ENCODE data around the gene MACF1.

The MACF1 gene

DNA sequence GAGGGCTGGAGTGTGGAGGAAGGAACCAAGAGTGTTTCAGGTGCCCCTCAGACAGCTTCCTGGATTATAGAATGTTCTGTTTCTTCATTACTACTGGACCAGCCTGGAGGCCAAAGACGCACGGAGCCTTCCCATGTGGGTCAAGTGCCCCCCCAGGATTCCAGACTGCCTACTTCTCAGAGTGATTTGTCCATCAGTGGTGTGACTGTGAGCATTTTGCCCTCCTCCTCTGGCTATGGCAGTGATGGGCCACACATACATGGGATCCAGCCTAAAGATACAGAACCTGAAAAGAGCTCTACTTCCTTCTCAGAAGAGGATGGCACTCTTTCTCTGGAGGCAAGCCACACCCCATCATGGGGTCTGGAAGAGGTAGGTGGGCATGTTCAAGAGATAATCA, 64.9 kb downstream of the MACF1 start:
- peak overlapping the region; percentile 31 for H3K4me3 ChIP-seq (ENCODE audit: low read depth, low read length)
- POLR2A ChIA-PET = no interaction called here
- CTCF ChIA-PET = interaction anchor here (1.0 to 15.2 kb wide), 8 partner anchors 9 to 171 kb away, joined by 3 to 170 read pairs (median 8); partner anchors contain the start of gene MACF1
- TF ChIP-seq, protein P1, sequence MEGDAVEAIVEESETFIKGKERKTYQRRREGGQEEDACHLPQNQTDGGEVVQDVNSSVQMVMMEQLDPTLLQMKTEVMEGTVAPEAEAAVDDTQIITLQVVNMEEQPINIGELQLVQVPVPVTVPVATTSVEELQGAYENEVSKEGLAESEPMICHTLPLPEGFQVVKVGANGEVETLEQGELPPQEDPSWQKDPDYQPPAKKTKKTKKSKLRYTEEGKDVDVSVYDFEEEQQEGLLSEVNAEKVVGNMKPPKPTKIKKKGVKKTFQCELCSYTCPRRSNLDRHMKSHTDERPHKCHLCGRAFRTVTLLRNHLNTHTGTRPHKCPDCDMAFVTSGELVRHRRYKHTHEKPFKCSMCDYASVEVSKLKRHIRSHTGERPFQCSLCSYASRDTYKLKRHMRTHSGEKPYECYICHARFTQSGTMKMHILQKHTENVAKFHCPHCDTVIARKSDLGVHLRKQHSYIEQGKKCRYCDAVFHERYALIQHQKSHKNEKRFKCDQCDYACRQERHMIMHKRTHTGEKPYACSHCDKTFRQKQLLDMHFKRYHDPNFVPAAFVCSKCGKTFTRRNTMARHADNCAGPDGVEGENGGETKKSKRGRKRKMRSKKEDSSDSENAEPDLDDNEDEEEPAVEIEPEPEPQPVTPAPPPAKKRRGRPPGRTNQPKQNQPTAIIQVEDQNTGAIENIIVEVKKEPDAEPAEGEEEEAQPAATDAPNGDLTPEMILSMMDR (IDR thresholded peaks at IDR 0.05; ENCODE audit: insufficient read depth, low read length, missing control alignments) = no peak
- no peak for DNase-seq (ENCODE audit: low read depth, low spot score)

DNA sequence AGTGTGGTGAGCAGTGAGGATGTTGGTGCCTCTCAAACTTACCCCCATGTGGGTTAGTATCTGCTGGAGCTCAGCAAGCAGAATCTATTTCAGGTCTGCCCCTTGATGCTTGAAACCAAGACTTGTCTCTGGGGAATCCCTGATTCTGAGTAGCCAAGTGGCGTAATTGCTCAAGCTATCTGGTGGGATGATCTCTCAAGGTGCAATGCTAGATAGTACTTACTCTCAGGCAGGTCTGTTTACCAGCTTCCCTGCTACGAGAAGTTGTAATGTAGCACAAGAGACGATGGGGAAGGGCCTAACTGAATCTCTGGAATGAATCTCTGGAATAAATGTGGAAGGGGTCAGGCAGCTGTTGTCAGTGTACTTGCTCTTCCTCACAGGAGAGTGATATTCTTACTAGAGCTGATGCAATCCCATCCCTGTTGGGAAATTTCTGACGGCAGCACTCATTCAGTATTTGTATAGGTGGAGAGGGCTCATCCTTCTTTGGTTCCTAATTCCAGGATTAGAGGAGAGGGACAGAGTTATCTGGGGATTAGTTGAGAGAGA, 65.4 kb downstream of the MACF1 start:
- TF ChIP-seq, protein P1 (IDR thresholded peaks at IDR 0.05; ENCODE audit: insufficient read depth, low read length, missing control alignments) = no peak
- ChIA-PET POLR2A (no interaction called here), CTCF (interaction anchor here (1.0 to 15.2 kb wide), 8 partner anchors 9 to 172 kb away, joined by 3 to 170 read pairs (median 8); partner anchors contain the start of gene MACF1)
- peak; percentile 45 for DNase-seq (ENCODE audit: low read depth, low spot score)
- H3K4me3 ChIP-seq (ENCODE audit: low read depth, low read length) = peak overlapping the region; percentile 31

DNA sequence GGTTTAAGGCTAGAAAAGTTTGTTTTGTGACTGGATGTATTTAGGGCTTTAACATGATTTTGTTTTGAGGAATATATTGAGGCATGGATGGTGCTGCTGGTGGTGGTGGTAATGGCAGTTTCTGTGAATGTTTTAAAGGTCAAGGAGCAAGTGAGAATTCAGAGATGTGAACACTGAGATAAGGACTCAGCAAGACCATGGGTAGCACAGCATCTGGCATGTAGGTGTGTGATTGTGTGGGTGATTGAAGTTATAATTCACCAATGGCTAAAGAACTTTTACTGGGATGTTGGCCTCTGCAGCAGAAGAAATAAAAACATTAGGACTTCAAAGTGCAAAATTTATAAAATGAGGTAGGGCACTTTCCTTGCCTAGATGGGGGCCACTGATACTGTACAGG, 65.9 kb downstream of the MACF1 start:
- CTCF ChIA-PET = interaction anchor here (1.2 to 15.2 kb wide), 6 partner anchors 8 to 172 kb away, joined by 6 to 170 read pairs (median 14); partner anchors contain the start of gene MACF1
- TF ChIP-seq, protein P1 (IDR thresholded peaks at IDR 0.05; ENCODE audit: insufficient read depth, low read length, missing control alignments) = no peak
- POLR2A ChIA-PET = no interaction called here
- no peak for DNase-seq (ENCODE audit: low read depth, low spot score)
- peak overlapping the region; percentile 31 for H3K4me3 ChIP-seq (ENCODE audit: low read depth, low read length)

DNA sequence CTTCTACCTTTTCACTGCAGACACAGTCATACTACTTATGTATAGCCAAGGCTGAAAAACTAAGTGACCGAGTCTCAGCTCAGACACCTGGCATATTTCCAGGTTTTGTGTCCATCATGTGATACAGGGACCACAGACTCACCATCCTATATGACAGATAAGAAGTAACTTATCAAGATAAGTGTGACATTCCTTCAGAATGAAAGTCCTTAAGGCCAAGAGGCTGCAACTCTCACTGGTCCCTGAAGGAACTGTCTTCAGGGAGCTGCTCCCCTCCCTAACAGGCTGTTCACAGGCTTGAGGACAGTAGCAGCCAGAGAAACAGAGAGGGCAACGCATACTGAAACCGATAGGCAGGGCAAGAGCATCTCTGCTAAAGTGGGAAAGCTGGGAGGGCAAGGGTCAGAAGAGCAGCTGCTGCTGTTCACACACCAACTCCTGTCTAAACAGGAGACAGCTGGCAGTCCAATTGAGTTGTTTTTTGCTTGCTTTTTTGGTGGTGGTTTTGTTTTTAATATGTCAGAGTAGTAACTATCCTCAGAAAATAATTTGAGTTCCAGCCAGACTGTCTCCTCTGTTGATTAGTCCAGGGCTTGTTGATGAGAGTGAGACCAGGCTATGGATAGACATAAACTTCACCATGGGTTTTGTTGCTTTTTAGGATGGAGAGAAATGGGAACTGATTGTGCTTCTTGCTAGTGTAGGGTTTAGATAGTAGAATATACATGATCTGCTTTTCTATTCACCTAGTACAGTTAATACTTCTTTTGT, 67.7 kb downstream of the MACF1 start:
- TF ChIP-seq, protein P1 (IDR thresholded peaks at IDR 0.05; ENCODE audit: insufficient read depth, low read length, missing control alignments) = no peak
- ChIA-PET CTCF (interaction anchor here (0.7 to 2.7 kb wide), 6 partner anchors 10 to 180 kb away, joined by 3 to 6 read pairs (median 4); no protein-coding TSS in a partner anchor), POLR2A (no interaction called here)
- H3K4me3 ChIP-seq (ENCODE audit: low read depth, low read length) = no peak overlapping the region
- no peak for DNase-seq (ENCODE audit: low read depth, low spot score)

DNA sequence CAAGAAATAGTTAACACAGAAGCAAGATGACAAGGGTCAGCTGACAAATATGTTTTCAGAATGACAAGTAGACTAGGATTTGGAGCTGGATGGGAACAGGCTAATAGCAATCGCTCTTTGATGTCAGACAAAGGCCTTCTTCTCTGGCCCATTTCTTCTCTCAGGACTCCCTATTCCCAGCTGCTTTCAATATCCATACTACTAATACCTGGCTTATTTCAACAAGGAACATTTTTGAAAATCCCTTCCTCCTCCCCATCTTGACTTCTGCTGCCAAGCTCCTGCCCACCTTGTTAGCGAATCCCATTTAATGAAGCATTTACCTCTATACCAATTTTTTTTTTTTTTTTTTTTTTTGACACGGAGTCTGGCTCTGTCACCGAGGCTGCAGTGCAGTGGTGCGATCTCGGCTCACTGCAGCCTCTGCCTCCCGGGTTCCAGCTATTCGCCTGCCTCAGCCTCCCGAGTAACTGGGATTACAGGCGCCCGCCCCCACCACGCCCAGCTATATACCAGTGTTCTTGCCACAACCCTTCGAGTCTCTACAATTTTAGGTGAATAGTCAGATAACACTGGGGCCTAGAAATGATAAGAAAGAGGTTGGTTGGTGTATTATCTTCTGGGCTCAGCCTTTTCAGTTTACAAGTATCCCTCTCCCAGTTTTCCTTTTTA, 68.4 kb downstream of the MACF1 start:
- ChIA-PET POLR2A (no interaction called here), CTCF (interaction anchor here (0.7 to 2.7 kb wide), 6 partner anchors 9 to 181 kb away, joined by 3 to 6 read pairs (median 4); no protein-coding TSS in a partner anchor)
- no peak overlapping the region for H3K4me3 ChIP-seq (ENCODE audit: low read depth, low read length)
- TF ChIP-seq, protein P1 (IDR thresholded peaks at IDR 0.05; ENCODE audit: insufficient read depth, low read length, missing control alignments) = no peak
- no peak for DNase-seq (ENCODE audit: low read depth, low spot score)

Measured in AG04449 (cell line).